Caco-2 (cell line): Measurements from ENCODE around the gene FAM118B. TPM values are rescaled to one million over a fixed set of nuclear protein-coding genes. Genes with fewer than 3 reads are reported as not detected.

Experiments used
- BruUV-seq: library from RNA; stranded (reverse); fragments of 400-500 nt; replicated peaks from 2 replicates; lab custom pipeline; 2021; lab: Mats Ljungman, UMichigan
- CTCF ChIA-PET: fragments of 300-600 bp; sonication (Branson Sonifier 250); formaldehyde crosslinking; loops from one replicate; lab custom pipeline; 2022; ENCODE audit warnings: antibody characterized with exemption; lab: Charles Lee
- POLR2A ChIA-PET: fragments of 300-600 bp; sonication (Branson Sonifier 250); formaldehyde crosslinking; loops from one replicate; lab custom pipeline; 2022; ENCODE audit warnings: antibody characterized with exemption; lab: Charles Lee
- DNase-seq, 2 experiments: peaks; one replicate each; pipeline versions ENCODE4 v3.0.0 to v3.0.0-alpha.2; 2020 to 2022
- H3K27me3 ChIP-seq: replicated peaks from 2 replicates; pipeline ENCODE4 v1.6.0; 2011; ENCODE audit warnings: low read length; ENCODE audit not compliant: control insufficient read depth, insufficient read depth
- H3K36me3 ChIP-seq: 2 replicates; pipeline ENCODE4 v1.5.1; 2011; ENCODE audit warnings: low read length; ENCODE audit not compliant: control insufficient read depth, insufficient read depth
- H3K4me1 ChIP-seq: fragments of 250-450 bp; sonication (Bioruptor Pico); 2 replicates; pipeline ENCODE4 v1.5.1; 2020; ENCODE audit warnings: mild to moderate bottlenecking
- H3K4me3 ChIP-seq: 2 replicates; pipeline ENCODE4 v1.5.1; 2011; ENCODE audit warnings: low read depth, mild to moderate bottlenecking, control low read depth, low read length
- H3K9me3 ChIP-seq: fragments of 250-450 bp; sonication (Bioruptor Pico); 2 replicates; pipeline ENCODE4 v1.5.1; 2020; ENCODE audit warnings: mild to moderate bottlenecking, moderate library complexity
- H3K27ac Mint-ChIP-seq: one replicate; pipeline ENCODE4 v1.8.0; 2022; ENCODE audit warnings: mixed read lengths; ENCODE audit not compliant: unreplicated experiment
- H3K27me3 Mint-ChIP-seq: one replicate; pipeline ENCODE4 v1.8.0; 2022; ENCODE audit warnings: mixed read lengths; ENCODE audit not compliant: insufficient read depth, unreplicated experiment
- H3K36me3 Mint-ChIP-seq: one replicate; pipeline ENCODE4 v1.8.0; 2022; ENCODE audit warnings: mild to moderate bottlenecking, mixed read lengths; ENCODE audit not compliant: insufficient read depth, unreplicated experiment
- H3K4me1 Mint-ChIP-seq: one replicate; pipeline ENCODE4 v1.8.0; 2022; ENCODE audit warnings: low read depth, mixed read lengths; ENCODE audit not compliant: unreplicated experiment
- H3K4me3 Mint-ChIP-seq: one replicate; pipeline ENCODE4 v1.8.0; 2022; ENCODE audit warnings: mild to moderate bottlenecking, moderate library complexity, mixed read lengths; ENCODE audit not compliant: unreplicated experiment
- H3K9me3 Mint-ChIP-seq: one replicate; pipeline ENCODE4 v1.8.0; 2022; ENCODE audit warnings: mixed read lengths; ENCODE audit not compliant: unreplicated experiment
- CTCF ChIP-seq, 2 experiments: fragments of 200-600 bp in 1 of 2; IDR thresholded peaks; 1 replicate in 1 of 2; 2 replicates in 1 of 2; pipeline versions ENCODE4 v1.5.1 to v1.8.0; 2011 to 2022; ENCODE audit warnings: antibody characterized with exemption in 1 of 2, control low read depth in 1 of 2, inconsistent platforms in 1 of 2, low read depth in 1 of 2, low read length in 1 of 2, mild to moderate bottlenecking in 1 of 2, moderate library complexity in 1 of 2; ENCODE audit not compliant: insufficient read depth in 1 of 2, severe bottlenecking in 1 of 2, unreplicated experiment in 1 of 2
- intact Hi-C: fragments of 100-400 bp; cut with micrococcal nuclease; formaldehyde crosslinking; loops from one replicate; pipeline ENCODE4 v1.10.0; 2022; ENCODE audit not compliant: unreplicated experiment
- total RNA-seq: library from RNA; stranded (reverse); gene quantifications from 2 replicates; pipeline ENCODE4 v1.2.3, GENCODE V29; 2022

The FAM118B gene
- total RNA-seq, 1 experiment from 2014 or later, result 36.5 TPM

GRCh38 chr11:126293726-126294125 is 82.1 kb downstream of the FAM118B start:
- Histone ChIP-seq H3K9me3 (no peaks in the 10 kb centered on the region), H3K27me3 (no peaks in the 10 kb centered on the region), H3K4me3 (no peak overlapping the region), H3K36me3 (peaks cover 8% of the 10 kb centered on the region), H3K4me1 (peaks cover 12% of the 10 kb centered on the region)
- Mint-ChIP-seq H3K27ac (no peak overlapping the region), H3K36me3 (peaks cover 53% of the 10 kb centered on the region), H3K9me3 (no peaks in the 10 kb centered on the region), H3K27me3 (no peaks in the 10 kb centered on the region), H3K4me1 (no peaks in the 10 kb centered on the region), H3K4me3 (no peak overlapping the region)
- no TSS peak for BruUV-seq
- POLR2A ChIA-PET, result no interaction called here
- DNase-seq, result no peak
- CTCF ChIA-PET, result no interaction called here
- intact Hi-C loops, result no loop called here
- no peak for TF ChIP-seq CTCF (IDR thresholded peaks at IDR 0.05; ENCODE audit: insufficient read depth in 1 of 2, low read depth in 1 of 2, low read length in 1 of 2, severe bottlenecking in 1 of 2, unreplicated experiment in 1 of 2)

DNA sequence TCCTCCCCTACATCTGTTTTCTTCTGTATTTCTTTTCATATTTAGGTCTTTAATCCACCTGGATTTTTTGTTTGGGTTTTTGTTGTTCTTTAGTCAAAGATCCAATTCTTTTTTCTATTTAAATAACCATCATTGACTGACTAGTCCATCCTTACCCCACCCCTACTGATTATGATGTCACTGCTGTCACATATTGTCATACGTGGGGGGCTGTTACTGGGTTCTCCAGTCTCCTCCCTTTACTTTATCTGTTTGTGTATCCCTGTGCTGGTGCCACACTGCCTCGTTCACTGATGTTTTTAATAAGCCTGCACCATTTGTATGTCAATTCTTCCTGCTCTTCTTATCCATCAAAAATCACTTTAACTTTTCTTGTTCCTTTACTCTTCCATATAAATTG is 85.4 kb downstream of the FAM118B start:
- no peaks in the 10 kb centered on the region for H3K27me3 ChIP-seq
- intact Hi-C loops, result no loop called here
- no peak for DNase-seq
- peaks cover 6% of the 10 kb centered on the region for H3K36me3 ChIP-seq
- Mint-ChIP-seq H3K4me1 (no peaks in the 10 kb centered on the region), H3K27me3 (no peaks in the 10 kb centered on the region), H3K27ac (no peak overlapping the region), H3K36me3 (peaks cover 63% of the 10 kb centered on the region), H3K9me3 (no peaks in the 10 kb centered on the region), H3K4me3 (no peak overlapping the region)
- no TSS peak for BruUV-seq
- TF ChIP-seq CTCF (IDR thresholded peaks at IDR 0.05; ENCODE audit: insufficient read depth in 1 of 2, low read depth in 1 of 2, low read length in 1 of 2, severe bottlenecking in 1 of 2, unreplicated experiment in 1 of 2), result no peak
- CTCF ChIA-PET, result no interaction called here
- H3K9me3 ChIP-seq, result no peaks in the 10 kb centered on the region
- H3K4me1 ChIP-seq, result no peaks in the 10 kb centered on the region
- H3K4me3 ChIP-seq, result no peak overlapping the region
- POLR2A ChIA-PET, result no interaction called here

GRCh38 chr11:126303623-126304456 is 92.3 kb downstream of the FAM118B start, which contains the start of gene DCPS:
Gene DCPS, plus strand, starts transcription at chr11:126304060. Its CDS starts 21 bp downstream, at chr11:126304081.
- Histone ChIP-seq H3K4me1 (0 out of 2 replicates have a peak, but pooled peaks cover 4% of the 10 kb centered on the region), H3K9me3 (no peaks in the 10 kb centered on the region), H3K27me3 (no peaks in the 10 kb centered on the region), H3K36me3 (peaks cover 2% of the 10 kb centered on the region; the same call in 1 of the 2 replicates), H3K4me3 (peak within 1 kb of the TSS; percentile 83)
- H3K4me1 Mint-ChIP-seq, result peaks cover 12% of the 10 kb centered on the region
- peak within 1 kb of the TSS; percentile 97 for H3K27ac Mint-ChIP-seq
- no peaks in the 10 kb centered on the region for H3K27me3 Mint-ChIP-seq
- TF ChIP-seq CTCF (IDR thresholded peaks at IDR 0.05; ENCODE audit: insufficient read depth in 1 of 2, low read depth in 1 of 2, low read length in 1 of 2, severe bottlenecking in 1 of 2, unreplicated experiment in 1 of 2), result no peak
- no peaks in the 10 kb centered on the region for H3K9me3 Mint-ChIP-seq
- ChIA-PET CTCF (interaction anchor here (0.5 to 1.1 kb wide), 5 partner anchors 34 to 177 kb away, joined by 3 to 6 read pairs (median 4); partner anchors contain the start of gene ST3GAL4), POLR2A (interaction anchor here (0.6 to 1.0 kb wide), 4 partner anchors 35 to 1467 kb away, joined by 3 to 9 read pairs (median 6); partner anchors contain the start of genes FOXRED1, PUS3, SRPRA and ST3GAL4)
- H3K36me3 Mint-ChIP-seq, result peaks cover 61% of the 10 kb centered on the region
- intact Hi-C loops, result loop anchor here (1.0 kb wide), 2 partner anchors 21 to 35 kb away; partner anchors contain the start of genes FOXRED1 and TIRAP
- DNase-seq, result peak; percentile 94 to 99
- peak within 1 kb of the TSS; percentile 96 for H3K4me3 Mint-ChIP-seq
- BruUV-seq, result no TSS peak
